NCI-H2029 treated with DMSO at 0.1 percent for 48 hours (cell line): ENCODE measurements around the gene RIMBP2.

Source experiments
- DNase-seq: peaks from one replicate; lab custom pipeline; 2025; lab: John Stamatoyannopoulos, UW

The RIMBP2 gene

GRCh38 chr12:130537655-130538054, 178.4 kb downstream of the RIMBP2 start:
- no peak for DNase-seq

- DNase-seq, result no peak
Observed at GRCh38 chr12:130537051-130537450, 179.0 kb downstream of the RIMBP2 start.

- no peak for DNase-seq
Observed at GRCh38 chr12:130530429-130530828, 185.7 kb downstream of the RIMBP2 start.

- no peak for DNase-seq
Observed at GRCh38 chr12:130529781-130530180, 186.3 kb downstream of the RIMBP2 start.

GRCh38 chr12:130527239-130527638, 188.9 kb downstream of the RIMBP2 start:
- no peak for DNase-seq

GRCh38 chr12:130526813-130527212, 189.3 kb downstream of the RIMBP2 start:
- DNase-seq, result no peak

GRCh38 chr12:130525384-130526172, 190.5 kb downstream of the RIMBP2 start:
- DNase-seq, result no peak

- no peak for DNase-seq
Observed at GRCh38 chr12:130524759-130525158, 191.3 kb downstream of the RIMBP2 start.

GRCh38 chr12:130523863-130524614, 192.1 kb downstream of the RIMBP2 start:
- no peak for DNase-seq

GRCh38 chr12:130523208-130523607, 192.9 kb downstream of the RIMBP2 start:
- DNase-seq, result no peak

- DNase-seq, result no peak
Observed at GRCh38 chr12:130522244-130522834, 193.8 kb downstream of the RIMBP2 start.

GRCh38 chr12:130521375-130522124, 194.5 kb downstream of the RIMBP2 start:
- DNase-seq, result no peak

GRCh38 chr12:130520784-130521183, 195.3 kb downstream of the RIMBP2 start:
- DNase-seq, result no peak

GRCh38 chr12:130517588-130517987, 198.5 kb downstream of the RIMBP2 start:
- no peak for DNase-seq

- DNase-seq, result no peak
Observed at GRCh38 chr12:130514149-130514551, 201.9 kb downstream of the RIMBP2 start.

- no peak for DNase-seq
Observed at GRCh38 chr12:130513556-130513955, 202.5 kb downstream of the RIMBP2 start.

GRCh38 chr12:130511285-130511684, 204.8 kb downstream of the RIMBP2 start:
- no peak for DNase-seq

GRCh38 chr12:130509454-130509853, 206.6 kb downstream of the RIMBP2 start:
- DNase-seq, result no peak

- no peak for DNase-seq
Observed at GRCh38 chr12:130508847-130509246, 207.3 kb downstream of the RIMBP2 start.

GRCh38 chr12:130508318-130508717, 207.8 kb downstream of the RIMBP2 start:
- DNase-seq, result no peak

GRCh38 chr12:130506844-130507243, 209.3 kb downstream of the RIMBP2 start:
- DNase-seq, result no peak

- DNase-seq, result no peak
Observed at GRCh38 chr12:130504840-130505175, 211.3 kb downstream of the RIMBP2 start.
